OCI-LY1 (cell line): Measurements from ENCODE around the gene TRIM62.

Experiments
- CTCF ChIP-seq: fragments of 200-600 bp; sonication (generic), shearing (Covaris generic); IDR thresholded peaks from 2 replicates; pipeline ENCODE4 v1.5.1; 2017; ENCODE audit warnings: mild to moderate bottlenecking, antibody characterized with exemption, low read length, moderate library complexity, mixed read lengths
- EZH2 ChIP-seq: fragments of 200-600 bp; sonication (generic), shearing (Covaris generic); IDR thresholded peaks from 2 replicates; pipeline ENCODE4 v1.8.0; 2017; ENCODE audit warnings: borderline replicate concordance, mixed run types, mild to moderate bottlenecking, antibody characterized with exemption, low read length, moderate library complexity, mixed read lengths

GRCh38 chr1:33165809-33166208, 16.0 kb downstream of the TRIM62 start:
- TF ChIP-seq EZH2 (no peak), CTCF (no peak)
